PFSK-1 (cell line): ENCODE results near the gene LAMB4.

Experiments
- POLR2AphosphoS5 ChIP-seq: IDR thresholded peaks from 2 replicates; pipeline ENCODE4 v1.6.1; 2012; ENCODE audit warnings: low read depth, mild to moderate bottlenecking, control low read depth, low read length, moderate library complexity
- SIN3A ChIP-seq: IDR thresholded peaks from 2 replicates; pipeline ENCODE4 v1.6.1; 2012; ENCODE audit warnings: mild to moderate bottlenecking, low read length, moderate library complexity, borderline replicate concordance; ENCODE audit not compliant: insufficient read depth
- TAF1 ChIP-seq: IDR thresholded peaks from 2 replicates; pipeline ENCODE4 v1.6.1; 2012; ENCODE audit warnings: low read length, control low read depth, borderline replicate concordance; ENCODE audit not compliant: insufficient read depth
- TF ChIP-seq, protein P1 (sequence below), 2 experiments: IDR thresholded peaks; 2 replicates each; pipeline versions ENCODE4 v1.6.1 to v1.8.0; 2011 to 2012; ENCODE audit warnings: low read depth in 2 of 2, low read length in 2 of 2, control low read depth in 1 of 2, inconsistent platforms in 1 of 2, mild to moderate bottlenecking in 1 of 2, moderate library complexity in 1 of 2; ENCODE audit not compliant: insufficient read depth in 1 of 2

- TF ChIP-seq SIN3A, result no peak
- no peak for TF ChIP-seq POLR2AphosphoS5
- TF ChIP-seq, protein P1, sequence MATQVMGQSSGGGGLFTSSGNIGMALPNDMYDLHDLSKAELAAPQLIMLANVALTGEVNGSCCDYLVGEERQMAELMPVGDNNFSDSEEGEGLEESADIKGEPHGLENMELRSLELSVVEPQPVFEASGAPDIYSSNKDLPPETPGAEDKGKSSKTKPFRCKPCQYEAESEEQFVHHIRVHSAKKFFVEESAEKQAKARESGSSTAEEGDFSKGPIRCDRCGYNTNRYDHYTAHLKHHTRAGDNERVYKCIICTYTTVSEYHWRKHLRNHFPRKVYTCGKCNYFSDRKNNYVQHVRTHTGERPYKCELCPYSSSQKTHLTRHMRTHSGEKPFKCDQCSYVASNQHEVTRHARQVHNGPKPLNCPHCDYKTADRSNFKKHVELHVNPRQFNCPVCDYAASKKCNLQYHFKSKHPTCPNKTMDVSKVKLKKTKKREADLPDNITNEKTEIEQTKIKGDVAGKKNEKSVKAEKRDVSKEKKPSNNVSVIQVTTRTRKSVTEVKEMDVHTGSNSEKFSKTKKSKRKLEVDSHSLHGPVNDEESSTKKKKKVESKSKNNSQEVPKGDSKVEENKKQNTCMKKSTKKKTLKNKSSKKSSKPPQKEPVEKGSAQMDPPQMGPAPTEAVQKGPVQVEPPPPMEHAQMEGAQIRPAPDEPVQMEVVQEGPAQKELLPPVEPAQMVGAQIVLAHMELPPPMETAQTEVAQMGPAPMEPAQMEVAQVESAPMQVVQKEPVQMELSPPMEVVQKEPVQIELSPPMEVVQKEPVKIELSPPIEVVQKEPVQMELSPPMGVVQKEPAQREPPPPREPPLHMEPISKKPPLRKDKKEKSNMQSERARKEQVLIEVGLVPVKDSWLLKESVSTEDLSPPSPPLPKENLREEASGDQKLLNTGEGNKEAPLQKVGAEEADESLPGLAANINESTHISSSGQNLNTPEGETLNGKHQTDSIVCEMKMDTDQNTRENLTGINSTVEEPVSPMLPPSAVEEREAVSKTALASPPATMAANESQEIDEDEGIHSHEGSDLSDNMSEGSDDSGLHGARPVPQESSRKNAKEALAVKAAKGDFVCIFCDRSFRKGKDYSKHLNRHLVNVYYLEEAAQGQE (IDR thresholded peaks at IDR 0.05; ENCODE audit: insufficient read depth in 1 of 2, low read depth in 2 of 2, low read length in 2 of 2), result no peak
- no peak for TF ChIP-seq TAF1
Measured at GRCh38 chr7:108137040-108137439, 6.9 kb upstream of the LAMB4 start.
